Stimulated activated CD8-positive, alpha-beta memory T cell treated with anti-CD3 and anti-CD28 coated beads, Interleukin-12 subunit alpha, Interleukin-12 subunit beta, amount 100 ng/mL, for 24 hours (primary cell): ENCODE data around the gene TCF23.

ENCODE experiments used
- DNase-seq: peaks from one replicate; pipeline ENCODE4 v3.0.0-alpha.2; 2020; ENCODE audit errors: extremely low read depth

The TCF23 gene

DNA sequence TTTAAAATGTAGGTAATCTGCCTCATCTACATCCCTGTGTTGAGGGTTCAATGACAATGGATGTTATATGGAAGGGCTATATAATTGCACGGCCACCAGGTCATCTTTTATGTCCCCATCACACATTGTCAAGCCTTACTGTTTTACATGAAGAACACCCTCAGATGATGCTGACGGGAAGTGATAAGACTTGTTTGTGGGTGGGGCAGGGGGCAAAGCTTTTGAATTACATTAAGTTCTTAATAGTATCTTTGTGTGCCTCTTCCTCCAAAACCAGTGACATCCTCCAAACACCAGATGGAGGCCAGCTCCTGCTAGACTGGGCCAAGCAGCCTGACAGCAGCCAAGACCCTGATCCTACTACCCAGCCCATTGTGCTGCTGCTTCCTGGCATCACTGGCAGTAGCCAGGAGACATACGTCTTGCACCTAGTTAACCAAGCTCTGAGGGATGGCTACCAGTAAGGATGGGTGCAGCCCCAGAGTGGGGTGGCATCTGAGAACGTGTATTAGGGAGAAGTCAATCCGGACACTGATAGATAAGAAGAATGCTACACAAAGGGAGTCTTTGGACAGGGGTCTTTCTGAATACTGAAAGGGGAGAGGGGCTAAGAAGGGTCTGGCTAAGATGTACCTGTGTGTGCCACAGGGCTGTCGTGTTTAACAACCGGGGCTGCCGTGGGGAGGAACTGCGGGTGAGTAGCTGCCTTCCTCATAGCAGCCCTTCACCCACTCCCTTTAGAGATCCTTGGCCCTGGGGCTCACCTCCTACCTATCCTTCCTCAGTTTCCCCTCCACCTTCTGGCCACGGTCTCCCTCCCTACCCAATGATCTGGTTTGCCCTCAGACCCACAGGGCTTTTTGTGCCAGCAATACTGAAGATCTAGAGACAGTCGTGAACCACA lies 19.9 kb upstream of the TCF23 start:
- DNase-seq = no peak

DNA sequence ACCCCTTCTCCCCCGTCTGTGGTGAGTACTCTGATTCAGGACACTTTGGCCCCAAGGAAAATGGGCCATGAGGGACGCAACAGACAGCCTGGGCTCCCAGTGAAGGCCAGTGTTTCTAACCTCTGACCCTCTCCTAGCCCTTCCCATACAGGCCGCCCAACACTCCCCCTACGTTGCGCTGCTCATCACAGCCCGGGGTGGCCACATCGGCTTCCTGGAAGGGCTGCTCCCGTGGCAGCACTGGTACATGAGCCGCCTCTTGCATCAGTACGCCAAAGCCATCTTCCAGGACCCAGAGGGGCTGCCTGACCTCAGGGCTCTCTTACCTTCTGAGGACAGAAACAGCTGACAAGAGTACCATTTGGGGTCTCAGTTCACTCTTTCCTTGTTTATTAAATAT lies 18.4 kb upstream of the TCF23 start:
- no peak for DNase-seq

DNA sequence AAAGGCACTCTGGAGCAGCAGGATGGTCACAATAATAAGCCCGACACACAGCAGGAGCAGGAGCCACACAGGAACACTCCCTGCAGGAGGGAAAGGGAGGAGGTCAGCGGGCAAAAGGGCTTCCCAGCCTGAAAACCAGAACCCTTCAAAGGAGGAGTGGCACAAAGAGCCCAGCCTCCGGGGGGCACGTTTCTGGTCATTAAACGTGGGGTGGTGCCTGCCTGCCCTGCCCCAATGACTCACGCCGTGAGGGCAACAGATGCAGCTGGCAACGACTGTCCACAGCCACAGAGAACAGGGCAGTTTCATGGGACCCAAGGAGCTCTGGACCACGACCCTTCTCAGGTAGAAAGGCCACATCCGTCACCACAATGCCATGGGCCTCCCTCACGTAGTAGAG lies 17.4 kb upstream of the TCF23 start:
- DNase-seq = no peak

DNA sequence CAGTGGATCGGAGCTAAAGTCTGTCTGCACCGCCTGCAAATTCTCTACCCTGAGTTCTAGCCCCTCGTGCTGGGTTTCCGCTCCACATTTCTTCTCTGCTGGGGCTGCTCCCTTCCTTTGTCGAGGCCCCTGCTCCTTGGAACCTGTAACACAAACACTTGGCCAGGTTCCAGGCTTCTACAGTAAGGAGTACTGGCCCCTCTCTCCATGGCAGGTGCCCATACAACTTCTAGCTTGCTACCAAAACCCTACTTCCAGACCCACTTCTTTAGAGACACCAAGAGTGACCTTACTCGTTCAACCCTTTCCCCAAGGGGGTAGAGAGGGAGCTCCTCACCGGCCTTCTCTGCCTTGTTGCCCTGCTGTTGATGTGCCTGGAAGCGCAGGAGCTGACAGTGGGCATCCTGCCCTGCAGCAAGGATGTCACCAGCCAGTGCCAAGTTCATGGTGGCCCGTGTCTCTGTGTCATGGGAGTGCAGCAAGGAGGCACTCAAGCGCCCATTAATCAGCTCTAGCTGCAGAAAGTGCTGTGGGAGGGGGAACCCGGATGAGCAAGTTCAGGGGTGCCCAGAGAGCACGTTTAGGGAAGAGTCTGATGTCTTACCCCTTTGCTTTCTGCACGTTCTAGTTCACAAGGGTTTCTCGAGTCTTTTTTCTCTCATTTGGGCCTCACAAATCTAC lies 15.5 kb upstream of the TCF23 start:
- DNase-seq = no peak

DNA sequence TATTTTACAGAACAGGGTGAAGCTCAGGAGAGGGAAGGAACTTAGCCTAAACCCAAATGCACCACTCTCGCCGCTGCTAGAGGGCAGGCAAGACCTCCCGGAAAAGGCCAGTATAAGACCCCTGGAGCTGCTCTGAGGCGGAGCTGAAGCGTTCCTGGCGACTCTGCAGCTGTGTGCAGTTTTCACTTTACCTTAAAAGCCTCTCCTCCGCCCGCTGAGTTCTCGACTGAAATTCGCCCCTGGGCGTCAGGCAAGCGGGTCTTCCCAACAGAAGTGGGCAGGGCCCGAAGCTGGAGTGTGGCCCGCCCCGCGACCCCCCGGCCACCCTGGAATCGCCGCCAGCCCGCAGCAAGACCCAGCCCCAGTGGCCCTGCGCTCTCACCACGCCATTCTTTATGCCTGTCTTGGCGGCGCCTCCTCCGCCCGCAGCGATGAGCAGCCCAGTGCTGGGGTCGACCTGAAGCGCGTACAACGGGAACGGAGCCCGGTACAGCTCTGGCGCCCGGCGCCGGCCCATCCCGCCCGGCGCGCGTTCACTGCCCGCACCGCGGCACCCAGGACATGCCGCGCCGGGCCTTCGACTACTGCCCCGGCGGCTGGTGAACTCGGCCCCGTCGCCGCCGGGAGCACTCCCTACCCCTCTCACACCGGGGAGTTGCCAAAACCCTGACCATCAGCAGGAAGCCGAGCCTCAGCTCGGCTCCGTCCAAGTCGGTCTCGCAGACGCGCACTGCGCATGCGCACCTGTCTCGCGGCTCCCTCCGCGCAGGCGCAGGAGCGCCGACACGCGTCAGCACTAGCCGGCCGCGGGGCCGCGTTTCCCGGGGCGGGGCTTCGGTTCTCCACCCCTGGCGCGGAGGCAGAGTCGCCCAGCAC lies 14.7 kb upstream of the TCF23 start, which contains the start of gene PREB:
Gene PREB, minus strand, starts transcription at position 732 of the 876 bp plus-strand sequence. Its CDS starts 215 bp downstream, at position 517.
- DNase-seq = peak; percentile 97

DNA sequence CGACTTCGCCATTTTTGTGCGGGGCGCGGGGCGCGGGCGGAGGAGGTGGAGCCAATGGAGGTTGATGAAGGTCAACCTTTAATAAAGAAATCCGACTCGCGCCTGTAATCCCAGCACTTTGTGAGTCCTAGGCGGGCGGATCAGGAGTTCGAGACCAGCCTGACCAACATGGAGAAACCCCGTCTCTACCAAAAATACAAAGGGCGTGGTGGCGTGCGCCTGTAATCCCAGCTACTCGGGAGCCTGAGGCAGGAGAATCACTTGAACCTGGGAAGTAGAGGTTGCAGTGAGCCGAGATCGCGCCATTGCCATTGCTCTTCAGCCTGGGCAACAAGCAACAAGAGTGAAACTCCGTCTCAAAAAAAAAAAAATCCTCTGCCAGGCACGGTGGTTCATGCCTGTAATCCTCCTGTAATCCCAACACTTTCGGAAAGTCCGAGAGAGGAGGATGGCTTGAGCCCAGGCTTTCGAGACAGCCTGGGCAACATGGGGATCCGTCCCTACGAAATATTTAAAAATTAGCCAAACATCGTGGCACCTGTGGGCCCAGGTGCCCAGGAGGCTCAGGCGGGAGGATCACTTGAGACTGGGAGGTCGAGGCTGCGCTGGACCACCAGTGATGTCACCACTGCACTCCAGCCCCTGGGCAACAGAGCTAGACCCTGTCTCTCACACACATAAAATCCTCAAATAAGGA lies 13.9 kb upstream of the TCF23 start:
- no peak for DNase-seq

DNA sequence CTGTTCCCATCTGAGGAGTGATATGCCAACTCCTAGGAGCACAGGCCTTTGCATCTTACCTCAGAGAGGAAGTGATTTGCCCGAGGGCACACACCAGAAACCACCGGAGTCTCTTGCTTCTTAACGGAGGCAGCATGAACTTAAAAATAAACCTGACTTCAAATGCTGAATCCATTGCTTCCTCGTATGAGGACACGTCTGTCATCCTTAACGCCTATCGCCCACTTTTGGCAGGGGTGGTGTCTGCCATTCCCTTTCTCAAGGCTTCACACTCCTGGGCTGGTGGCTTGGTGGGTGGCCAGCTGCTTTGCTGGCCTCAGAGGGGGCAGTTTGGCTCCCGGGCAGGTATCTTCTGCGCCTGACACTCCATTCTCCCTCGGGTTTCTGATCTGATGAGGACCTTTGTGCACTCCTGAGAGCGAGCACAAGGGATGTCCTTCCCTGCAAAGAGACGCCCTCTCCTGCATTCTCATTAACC lies 13.3 kb upstream of the TCF23 start:
- no peak for DNase-seq

DNA sequence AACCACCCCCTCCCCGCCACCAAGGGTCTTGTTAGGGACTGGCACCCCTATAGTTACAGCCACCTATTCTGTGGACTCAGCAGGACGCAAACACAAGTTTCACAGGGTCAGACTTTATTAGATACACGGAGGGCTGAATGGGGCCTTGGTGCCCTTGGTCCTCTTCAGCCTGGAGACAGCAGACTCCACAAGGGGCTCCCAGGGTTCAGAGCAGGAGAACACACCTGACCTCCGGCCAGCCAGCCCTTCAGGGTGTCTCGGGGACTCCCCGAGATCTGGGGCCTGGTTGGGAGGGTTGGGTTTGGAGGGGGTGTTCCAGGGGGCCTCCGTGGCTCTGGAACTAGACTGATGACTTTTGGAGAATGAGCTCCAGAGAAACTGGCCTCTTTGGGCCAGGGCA lies 12.1 kb upstream of the TCF23 start:
- DNase-seq = no peak

DNA sequence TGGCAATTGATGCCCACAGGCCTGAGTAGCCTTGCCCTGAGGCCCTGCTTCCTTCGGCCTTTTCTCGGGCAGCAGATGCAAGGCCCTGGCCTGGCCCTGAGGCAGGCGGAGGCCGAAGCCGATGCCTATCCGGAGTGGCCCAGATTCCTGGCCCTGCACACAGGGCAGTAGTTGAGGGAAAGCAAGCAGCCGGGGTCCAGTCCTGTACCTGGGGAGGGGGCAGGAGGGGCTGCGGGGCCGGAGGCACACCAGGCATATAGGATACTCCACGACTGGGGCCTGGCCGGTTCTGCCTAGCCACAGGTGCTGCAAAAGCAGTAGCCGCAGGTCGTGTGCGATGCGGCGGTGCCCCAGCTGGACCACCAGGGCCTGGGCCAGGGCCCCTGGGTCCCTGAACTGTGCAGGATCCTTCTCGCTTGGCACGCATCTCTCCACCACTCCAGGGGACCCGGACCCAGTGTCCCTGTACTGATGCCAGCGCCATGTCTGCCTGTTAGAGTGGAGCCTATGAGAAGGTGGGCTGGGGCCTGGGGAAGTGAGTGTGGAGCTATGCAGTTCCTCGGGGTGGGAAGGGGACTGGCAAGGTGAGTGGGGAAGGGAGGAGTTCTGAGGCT lies 11.4 kb upstream of the TCF23 start:
- DNase-seq = no peak

DNA sequence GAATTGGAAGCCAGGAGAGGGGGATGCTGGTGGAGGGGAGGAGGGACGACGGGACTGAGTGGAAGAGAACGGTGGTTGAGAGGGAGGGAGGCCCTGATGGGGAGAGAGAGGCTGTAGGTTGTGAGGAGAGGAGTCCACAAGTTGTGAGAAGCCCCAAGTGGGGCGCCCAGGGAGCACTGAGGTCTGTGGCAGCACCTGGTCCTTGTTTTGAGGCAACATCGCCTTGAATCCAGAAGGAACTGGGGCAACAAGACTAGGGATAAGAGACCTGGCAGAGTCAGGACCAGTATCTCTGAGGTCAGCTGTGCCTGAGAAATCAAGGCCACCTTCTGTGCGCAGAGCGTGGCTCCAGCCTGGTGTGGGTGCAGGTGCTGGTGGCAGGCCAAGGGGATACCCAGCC lies 10.7 kb upstream of the TCF23 start:
- no peak for DNase-seq

DNA sequence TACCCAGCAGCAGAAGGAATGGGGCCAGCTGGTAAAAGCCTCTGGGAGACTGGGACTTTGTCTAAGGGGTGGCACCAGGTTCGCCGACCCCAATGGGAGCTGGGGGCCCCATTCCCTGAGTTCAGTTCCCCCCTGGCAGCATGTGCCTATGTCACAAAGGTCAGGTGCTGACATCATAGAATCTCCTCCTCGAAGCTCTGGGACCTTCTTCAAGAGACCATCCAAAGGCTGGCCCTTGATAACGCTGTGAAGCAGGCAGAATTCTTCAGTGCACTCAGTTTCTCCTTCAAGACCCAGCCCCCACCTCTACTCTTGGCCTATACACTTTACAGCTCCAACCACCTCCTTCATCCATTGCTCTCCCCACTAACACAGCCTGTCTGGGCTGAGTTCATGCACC lies 9.5 kb upstream of the TCF23 start, which contains the start of gene PRR30:
Gene PRR30, minus strand, starts transcription at position 101 of the 400 bp plus-strand sequence. CDS start 1,081 bp downstream, outside the sequence.
- no peak for DNase-seq

DNA sequence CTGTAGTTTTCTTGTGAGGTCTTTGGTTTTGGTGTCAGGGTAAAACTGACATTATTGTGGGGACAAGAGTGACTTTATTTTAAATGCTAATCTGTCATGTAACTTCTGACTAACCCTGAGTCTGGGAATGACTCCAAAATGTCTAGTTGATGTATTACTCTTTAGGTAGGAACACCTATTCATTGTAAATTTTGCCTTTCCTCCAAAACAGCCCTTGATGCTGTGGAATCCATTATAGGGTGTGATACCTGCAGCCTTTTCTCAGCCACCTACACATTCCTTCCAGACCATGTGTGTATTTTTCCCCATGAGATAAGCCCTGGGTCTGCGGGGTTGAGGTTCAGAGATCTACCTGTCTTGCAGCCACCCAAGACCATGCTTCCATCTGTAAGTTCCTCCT lies 5.5 kb upstream of the TCF23 start:
- DNase-seq = no peak

DNA sequence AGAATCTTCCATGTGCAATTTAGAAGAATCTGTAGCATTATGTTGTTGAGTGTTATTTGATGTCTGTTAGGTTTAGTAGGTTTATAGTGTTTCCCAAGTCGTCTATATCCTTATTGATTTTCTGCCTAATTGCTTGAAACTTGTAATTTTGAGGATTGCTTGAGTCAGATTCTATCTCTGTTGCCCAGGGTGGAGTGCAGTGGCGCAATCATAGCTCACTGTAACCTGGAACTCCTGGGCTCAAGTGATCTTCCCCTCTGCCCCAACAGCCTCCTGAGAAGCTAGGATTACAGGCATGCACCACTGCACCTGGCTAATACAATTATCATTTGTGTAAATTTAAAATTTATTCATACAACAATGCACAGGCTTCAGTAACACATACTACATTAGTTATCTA lies 3.1 kb upstream of the TCF23 start:
- no peak for DNase-seq

DNA sequence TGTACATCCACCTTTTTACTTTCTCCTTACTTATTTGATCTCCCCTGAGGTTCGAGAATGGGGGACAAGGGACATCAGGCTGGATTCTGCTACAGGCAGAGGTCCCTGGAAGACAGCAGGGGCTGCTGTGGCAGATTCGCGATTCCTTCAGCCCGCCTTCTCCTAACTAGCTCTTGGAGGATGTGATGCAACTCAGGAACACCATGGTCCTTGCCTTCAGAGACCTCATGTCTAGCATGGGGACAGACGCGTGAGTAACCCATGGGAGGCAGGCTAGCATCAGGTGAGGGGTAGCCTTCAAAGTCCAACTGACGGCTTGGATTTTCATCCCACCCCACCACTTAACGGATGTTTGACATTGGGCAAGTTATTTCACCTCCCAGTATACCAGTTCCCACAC lies 869 bp upstream of the TCF23 start:
- DNase-seq = no peak

DNA sequence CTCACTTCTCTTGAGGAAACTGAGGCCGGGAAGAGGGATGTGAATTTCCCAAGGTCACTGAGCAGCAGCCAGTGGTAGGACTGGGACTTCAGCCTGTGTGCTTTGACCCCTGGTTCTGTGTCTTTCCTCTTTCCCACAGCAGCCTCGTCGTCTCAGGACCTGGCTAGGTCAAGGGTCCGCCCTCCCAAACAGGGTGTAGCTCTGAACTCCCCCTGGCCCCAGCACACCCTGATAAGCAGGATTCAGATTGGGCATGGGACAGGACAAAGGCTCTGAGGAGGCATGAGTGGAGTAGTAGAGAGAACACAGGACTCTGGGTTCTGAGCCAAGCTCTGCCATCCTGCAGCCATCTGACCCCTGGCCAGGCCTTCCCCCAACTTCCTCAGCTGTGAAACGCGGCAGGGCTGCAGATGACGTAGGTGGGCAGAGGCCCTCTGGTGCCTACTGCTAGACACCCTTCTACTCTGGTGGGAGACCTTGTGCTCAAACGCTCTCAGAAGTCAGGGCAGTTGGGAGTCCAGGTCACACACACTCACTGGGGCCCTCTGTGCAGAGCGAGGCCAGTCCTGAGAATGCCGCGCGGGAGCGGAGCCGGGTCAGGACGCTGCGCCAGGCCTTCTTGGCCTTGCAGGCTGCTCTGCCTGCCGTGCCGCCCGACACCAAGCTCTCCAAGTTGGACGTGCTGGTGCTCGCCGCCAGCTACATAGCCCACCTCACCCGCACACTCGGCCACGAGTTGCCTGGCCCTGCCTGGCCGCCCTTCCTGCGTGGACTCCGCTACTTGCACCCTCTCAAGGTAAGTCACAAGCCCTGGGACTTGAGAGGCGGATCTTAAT lies 984 bp downstream of the TCF23 start:
- no peak for DNase-seq

DNA sequence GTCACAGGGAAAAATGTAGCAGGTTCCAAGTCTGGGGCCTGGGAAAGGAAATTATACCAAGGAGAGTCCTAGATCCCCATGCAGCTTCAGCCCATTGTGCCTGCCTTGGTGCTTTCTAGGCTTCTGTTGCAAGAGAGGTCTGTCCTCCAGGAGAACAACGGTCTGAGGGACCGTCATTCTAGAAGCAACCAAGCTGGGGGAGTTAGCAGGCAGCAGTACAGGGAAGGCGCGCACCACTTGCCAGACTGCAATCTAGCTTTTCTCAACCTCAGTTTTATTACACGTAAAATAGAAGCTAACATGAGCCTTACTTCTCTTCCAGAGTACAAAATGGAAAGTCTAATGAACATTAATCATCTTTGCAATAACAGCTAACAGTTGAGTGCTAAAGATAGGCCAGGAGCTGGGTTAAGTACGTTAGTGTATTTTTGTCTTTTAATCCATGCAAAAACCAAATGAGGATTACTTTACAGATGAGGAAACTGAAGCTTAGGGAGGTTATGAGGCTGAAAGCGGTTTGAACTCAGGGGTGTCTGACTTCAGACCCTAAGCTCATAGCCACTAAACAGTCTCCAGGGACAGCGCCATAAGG lies 1.9 kb downstream of the TCF23 start:
- no peak for DNase-seq

DNA sequence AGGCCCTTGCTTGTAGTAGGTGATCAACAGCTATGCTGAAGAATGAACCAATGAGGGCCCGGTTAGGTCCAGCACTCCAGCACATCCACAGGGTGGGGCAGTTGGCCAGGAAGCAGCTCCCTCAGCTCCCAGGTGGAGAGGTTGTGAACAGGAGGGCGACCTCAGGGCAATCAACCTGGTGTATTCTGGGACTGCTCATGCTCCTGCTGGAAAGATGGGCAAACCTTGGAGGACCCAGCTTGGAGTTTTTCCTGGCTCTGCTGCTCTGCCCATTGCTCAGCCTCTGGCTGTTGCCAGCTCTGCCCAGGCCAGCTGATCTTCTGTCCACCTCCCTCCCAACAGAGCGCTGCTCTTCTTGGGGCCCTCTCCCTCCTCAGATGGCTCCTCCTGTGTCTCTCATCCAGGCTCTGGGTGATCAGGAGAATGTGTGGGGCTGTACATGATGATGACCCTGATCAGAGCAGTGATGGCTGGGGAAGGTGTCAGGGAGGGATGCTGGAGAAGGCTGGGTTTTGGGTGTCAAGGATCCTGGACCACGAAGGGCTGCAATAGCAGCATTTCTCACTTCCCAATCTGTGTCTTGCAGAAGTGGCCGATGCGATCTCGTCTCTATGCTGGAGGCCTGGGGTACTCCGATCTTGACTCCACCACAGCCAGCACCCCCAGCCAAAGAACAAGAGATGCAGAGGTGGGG lies 3.4 kb downstream of the TCF23 start:
- no peak for DNase-seq

DNA sequence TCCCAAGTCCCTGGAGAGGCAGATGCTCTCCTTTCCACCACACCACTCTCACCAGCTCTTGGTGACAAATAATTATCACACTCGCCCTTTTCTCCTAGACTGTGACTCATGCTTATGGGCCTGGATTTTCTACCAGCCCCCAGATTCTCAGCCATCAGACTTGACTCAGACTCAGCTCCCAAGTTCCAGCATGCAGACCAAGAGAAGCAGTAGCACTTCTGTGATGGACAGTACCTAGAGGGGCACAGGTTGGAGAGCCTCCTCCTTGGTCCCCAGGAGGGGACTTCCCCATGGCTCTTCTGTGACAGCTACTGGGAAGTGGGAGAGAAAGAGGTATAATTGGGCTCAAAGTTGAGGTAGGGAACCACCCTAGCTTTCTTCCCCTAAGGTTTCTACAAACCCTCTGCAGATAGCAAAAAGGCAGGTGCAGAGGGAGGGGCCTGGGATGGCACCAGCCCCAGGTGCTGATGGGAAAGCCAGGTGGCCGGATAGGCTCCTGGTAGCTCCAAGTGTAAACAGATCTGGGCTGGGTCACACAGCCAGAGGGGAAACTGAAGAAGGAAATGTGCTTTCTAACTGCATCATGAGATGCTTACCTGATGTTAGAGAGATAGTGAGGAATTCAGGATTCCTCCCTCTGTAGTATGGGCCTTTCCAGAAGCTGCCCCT lies 4.1 kb downstream of the TCF23 start:
- DNase-seq = no peak
